GM19193 (cell line): ENCODE measurements around the gene EMP2.

Experiments
- POLR2A ChIP-seq: IDR thresholded peaks from 4 replicates; pipeline ENCODE4 v1.6.1; 2011; ENCODE audit not compliant: insufficient read depth, insufficient read length; ENCODE audit errors: extremely low read depth

Gene EMP2

DNA sequence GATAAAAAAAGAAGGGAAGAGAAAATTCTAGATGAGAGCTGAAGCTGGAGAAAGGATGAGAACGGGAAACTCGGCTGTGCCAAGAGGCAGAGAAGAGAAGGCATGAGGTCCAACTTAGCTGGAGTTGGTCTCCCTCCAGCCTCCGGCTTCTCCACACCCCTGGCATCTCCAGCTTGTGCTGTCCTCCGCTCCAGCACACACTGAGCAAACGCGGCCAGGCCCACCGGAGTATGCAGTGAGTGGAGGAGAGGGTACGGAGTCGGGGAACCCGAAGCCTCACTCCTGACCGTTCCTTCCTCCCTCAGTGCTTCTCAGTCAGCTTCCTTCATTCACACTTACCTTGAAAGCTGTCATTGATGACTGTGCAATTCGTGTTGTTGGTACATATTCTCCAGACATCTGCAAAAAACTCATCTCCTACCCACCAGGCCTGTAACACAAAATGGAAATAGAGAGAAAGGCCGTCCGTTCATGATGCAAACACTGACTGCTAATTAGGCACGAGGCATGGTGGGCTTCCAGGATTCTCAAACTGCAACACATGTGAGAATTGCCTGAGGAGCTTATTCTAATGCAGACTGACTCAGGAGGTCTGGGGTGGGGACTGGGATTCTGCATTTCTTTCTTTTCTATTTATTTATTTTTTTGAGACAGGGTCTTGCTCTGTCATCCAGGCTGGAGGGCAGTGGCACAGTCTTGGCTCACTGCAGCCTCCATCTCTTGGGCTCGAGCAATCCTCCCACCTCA, 37.0 kb downstream of the EMP2 start:
- no peak for TF ChIP-seq POLR2A

DNA sequence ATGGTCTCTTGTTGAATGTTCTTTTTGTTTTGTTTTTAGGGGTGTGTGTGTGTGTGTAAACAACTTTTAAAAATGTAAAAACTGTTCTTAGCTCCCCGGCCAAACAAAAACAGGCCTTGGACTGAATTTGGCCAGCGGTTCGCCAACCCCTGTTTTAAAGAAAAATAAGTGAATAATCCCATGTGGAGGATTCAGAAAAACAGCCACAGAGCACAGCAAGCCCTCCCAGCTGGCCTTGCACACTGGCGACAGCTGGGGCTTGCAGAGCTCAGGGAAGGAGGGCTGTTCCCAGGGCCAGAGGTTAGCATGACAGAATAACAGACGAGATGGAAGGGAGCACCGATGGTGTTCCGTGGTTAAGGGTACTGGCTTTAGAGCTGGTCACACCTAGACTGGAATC, 39.0 kb downstream of the EMP2 start:
- no peak for TF ChIP-seq POLR2A

DNA sequence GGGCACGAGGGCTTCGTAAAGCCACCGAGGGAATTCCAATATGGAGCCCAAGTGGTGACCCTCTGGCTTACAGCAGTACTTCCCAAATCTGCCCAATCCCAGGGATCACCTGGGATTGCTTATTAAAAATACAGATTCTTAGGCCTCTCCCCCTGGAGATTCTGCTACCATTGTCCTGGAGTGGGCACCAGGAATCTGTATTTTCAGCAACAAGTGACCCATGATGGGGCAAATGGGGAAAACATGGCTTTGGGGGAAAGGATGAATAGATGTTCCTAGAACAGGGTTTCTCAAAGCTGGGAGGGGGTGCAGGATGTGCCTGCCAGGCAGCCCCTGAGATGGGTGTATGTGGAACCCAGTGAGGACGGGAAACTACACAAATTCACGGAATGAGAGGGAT, 40.6 kb downstream of the EMP2 start:
- no peak for TF ChIP-seq POLR2A

- TF ChIP-seq POLR2A: no peak
Observed at GRCh38 chr16:10539236-10539635, 41.2 kb downstream of the EMP2 start.

DNA sequence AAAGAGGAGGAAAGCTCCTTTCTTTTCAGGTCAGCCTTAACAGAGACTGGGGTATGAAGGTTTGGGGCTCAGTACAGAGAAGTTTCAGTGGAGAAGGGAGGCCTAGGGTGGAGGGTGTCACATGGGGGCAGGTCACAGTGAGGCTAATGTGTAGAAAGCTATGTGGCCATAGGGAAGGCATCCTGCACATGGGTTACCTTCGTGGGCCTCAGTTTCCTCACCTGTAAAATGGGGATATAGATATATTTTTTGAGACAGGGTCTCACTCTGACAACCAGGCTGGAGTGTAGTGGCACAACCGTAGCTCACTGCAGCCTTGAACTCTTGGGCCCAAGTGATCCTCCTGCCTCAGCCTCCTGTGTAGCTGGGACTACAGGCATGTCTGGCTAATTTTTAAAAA, 41.8 kb downstream of the EMP2 start:
- TF ChIP-seq POLR2A: no peak

DNA sequence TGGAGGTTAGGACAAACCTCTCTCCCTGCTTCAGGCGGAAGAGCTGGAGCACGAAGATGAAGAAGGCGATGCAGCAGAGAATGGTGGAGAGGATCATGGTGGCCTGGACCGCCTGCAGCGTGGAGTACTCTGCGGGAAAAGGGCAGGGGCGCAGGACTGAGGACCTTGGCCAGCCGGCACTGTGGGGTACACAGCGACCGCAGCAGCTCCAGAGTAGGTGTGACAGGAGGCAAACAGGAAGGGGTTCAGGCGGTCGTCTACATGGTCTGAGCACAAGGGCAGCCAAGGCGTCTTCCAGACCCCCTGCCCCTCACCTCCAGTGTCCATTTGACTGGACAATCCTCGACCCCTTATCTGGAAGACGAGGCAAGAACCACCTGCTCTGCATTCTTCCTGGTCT, 42.5 kb downstream of the EMP2 start:
- no peak for TF ChIP-seq POLR2A

DNA sequence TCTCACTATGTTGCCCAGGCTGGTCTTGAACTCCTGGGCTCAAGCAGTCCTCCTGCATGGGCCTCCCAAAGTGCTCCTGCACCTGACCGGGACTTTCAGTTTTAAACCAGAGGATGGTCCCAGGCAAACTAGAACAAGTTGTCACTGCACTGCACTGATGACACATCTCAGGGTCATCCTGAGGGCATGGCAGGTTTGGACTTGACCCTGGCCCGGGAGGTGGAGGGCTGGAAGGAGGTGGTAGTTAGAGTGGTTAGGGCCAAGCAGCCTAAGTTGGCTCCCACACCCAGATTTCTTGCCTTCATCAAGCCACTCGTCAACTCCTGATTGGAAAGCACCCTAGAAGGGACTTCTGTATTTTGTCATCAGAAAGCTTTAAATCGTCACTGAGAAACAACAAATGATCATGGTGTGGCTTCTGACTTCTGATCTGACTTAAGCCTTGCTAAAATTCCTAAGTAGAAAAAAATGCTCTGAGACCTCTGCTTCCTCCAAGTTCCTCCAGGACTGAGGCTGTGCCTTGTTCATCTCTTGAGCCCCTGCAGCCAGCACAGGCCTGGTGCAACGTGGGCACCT, 43.5 kb downstream of the EMP2 start:
- no peak for TF ChIP-seq POLR2A

GRCh38 chr16:10535461-10535860, 44.9 kb downstream of the EMP2 start:
- no peak for TF ChIP-seq POLR2A

DNA sequence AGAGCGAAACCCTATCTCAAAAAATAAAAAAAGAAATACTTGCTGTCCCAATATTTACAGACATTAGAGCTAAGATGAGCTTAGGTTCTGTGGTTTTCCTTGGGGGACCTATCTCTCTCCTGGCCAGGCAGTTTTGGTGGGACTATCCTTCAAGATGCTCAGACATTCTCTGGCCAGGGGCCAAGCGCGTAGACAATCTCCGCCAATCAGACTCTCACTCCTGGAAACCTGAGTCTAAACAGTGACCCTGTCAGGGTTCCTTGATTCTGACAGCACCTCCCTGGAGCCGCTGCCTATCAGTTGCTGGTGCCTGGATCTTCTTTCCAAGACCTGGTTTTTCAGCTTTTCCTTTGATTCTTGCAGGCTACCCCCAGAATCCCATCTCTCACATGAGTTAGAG, 45.6 kb downstream of the EMP2 start:
- TF ChIP-seq POLR2A: no peak

DNA sequence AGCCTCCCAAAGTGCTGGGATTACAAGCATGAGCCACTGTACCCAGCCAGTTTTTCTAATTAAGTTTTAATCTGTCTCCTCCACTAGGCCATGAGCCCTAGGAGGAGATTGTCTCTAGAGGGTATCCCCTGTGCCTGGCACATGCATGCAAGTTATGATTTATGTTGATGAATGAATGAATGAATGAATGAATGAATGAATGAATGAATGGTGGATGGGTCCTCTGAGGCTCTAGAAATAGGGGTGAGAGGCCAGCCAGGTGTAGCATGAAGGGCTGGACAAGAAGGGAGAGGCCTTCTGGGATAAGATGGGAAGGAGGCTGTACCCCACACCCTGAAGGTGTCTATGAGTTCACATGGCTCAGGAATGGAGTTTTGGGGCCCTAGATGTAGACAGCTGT, 48.8 kb downstream of the EMP2 start:
- no peak for TF ChIP-seq POLR2A

DNA sequence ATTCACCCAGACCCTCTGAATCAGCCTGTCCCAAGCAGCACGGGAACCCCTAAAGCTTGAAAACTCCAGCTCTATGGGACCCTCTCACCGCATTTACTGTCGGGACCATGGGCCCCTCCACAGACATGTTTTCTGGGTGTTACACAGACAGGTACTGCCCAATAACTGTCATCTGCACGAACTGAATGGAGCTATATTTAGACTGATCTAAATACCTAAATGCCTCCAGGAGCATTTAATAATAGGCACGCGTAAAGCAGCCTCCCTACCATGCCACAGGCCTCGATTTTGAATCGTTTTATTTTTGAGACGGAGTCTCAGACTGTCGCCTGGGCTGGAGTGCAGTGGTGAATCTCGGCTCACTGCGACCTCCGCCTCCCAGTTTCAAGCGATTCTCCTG, 49.7 kb downstream of the EMP2 start:
- TF ChIP-seq POLR2A: no peak

- TF ChIP-seq POLR2A: no peak
Observed at GRCh38 chr16:10529895-10530669, 50.3 kb downstream of the EMP2 start.

DNA sequence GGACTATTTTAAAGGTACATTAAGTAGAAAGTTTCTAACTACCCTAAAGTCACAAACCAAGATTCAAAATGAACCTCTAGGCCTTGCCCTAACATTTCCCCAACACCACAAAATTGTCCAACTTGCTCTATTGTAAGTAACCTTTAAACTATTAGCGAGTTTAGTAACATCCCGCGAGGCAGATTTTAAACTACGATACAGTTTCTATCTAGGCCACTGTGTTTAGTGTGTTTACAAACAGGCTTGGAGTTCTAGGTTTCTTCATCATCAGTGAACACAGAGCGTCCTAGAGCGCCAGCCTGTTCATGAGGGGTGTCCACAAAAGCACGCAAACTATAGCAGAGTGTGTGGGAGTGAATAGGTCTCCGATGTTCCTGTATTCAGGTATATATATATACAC, 51.8 kb downstream of the EMP2 start:
- no peak for TF ChIP-seq POLR2A

GRCh38 chr16:10526962-10527361, 53.4 kb downstream of the EMP2 start:
- TF ChIP-seq POLR2A: no peak

DNA sequence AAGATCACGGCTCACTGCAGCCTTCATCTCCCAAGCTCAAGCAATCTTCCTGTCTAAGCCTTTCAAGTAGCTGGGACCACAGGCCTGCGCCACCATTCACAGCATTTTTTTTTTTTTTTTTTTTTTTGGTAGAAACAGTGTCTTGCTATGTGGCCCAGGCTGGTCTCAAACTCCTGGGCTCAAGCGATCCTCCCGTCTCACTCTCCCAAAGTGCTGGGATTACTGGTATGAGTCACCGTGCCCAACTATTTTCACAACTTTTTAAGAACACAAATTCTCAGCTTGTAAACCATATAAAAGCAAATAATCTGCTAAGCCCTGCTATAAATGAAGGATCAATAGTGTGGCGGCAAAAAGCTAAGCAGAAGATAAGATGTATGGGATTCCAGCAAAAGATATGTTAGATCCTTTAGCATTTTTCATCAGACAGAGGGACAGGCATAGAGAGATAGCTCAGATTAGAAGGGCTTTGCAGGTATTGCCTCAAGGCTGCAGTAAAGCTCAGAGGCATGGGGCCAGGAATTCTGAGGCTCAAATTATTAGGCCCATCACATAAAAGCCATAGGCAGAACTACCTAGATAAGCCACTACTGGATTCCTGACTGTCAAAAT, 55.1 kb downstream of the EMP2 start:
- no peak for TF ChIP-seq POLR2A
